Fibroblast of skin of left quadriceps (primary cell): ENCODE data around the gene TKFC.
"Not testable (repeated sequence)": the region's sequence is repeated elsewhere in the genome, so short reads cannot be mapped to it uniquely, and the experiment has no call there.

Source experiments
- DNase-seq, 2 experiments: peaks; one replicate each; pipeline ENCODE4 v3.0.0-alpha.2; 2013; ENCODE audit warnings: low read depth in 2 of 2

The TKFC gene

DNA sequence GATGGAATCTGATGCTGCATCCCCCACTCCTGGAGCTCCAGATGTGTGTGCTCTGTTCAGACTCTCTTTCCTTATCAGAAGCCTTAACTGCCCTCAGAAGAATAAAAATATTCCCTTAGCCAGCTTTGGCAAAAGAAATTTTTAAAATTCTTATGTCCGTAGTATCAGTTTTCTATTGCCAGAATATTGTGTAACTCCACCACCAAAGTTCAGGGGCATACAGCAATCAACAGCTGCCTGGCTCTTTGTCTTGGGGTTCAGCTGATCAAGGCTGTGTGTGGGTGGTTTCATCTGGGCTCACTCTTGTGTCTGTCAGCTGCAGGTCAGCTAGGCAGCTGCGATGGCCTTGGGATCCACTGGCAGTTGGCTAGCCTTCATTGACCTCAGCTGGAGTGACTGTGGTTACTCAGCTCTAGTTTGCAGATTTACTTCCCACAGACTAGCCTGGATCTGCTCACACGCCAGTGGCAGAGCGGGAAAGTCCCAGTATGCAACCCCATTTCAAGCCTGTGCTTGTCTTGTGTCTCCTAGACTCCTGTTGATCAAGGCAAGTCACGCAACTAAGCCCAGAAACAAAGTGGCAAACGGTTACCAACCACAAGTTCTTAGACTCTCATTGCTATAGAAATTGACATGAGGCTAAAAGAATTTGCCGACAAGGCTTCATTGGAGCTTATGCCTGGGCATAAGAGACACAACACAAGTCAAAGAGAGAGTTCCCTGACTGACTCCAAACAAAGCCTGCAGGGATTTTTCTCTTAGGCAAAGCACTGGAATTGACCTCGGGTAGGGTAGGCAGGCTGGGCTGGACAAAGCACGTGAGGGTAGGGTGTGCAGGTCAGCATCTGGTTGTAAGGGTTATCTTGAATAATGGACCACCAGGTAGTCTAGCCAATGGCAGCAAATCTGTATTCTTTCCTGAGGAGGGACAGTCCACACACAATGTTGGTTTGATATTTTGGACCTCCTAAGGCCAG, 36.6 kb downstream of the TKFC start:
- DNase-seq: no peak

GRCh38 chr11:61370349-61371005, 37.4 kb downstream of the TKFC start:
- DNase-seq: no peak

DNA sequence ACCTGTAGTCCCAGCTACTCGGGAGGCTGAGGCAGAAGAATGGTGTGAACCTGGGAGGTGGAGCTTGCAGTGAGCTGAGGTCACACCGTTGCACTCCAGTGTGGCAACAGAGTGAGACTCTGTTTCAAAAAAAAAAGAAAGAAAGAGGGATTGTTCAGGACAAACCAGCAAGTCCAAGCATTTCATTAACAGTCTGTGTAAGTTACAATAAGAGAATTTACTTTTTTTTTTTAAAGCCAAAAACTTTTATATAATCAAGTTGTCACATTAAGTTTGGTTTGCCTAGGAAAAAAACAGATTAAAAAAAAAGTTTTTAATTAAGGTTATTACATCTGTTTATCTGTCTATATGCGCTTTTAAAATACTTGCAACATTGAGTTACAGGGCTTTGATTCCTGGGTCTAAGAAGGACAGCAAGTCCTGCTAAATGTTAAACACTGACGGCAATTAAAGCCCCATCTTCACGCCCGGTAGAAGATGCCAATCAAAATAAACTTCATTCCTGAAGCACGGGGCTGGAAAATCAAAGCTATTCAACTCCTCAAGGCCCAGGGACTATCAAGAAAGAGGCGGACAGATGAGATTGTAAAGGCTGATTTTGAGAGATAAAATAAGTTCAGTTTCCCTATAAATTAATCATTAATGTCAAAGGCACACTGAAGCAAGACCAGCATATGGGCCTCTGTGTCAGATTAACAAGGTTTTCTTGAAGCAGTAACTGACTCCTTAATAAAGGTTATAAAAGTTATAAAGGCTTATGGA, 39.8 kb downstream of the TKFC start:
- DNase-seq: no peak

- DNase-seq: no peak
Measured at GRCh38 chr11:61375761-61376108, 42.7 kb downstream of the TKFC start.

GRCh38 chr11:61377461-61378160, 44.6 kb downstream of the TKFC start:
- DNase-seq: no peak

GRCh38 chr11:61378713-61379313, 45.8 kb downstream of the TKFC start:
- peak; percentile 98 for DNase-seq

DNA sequence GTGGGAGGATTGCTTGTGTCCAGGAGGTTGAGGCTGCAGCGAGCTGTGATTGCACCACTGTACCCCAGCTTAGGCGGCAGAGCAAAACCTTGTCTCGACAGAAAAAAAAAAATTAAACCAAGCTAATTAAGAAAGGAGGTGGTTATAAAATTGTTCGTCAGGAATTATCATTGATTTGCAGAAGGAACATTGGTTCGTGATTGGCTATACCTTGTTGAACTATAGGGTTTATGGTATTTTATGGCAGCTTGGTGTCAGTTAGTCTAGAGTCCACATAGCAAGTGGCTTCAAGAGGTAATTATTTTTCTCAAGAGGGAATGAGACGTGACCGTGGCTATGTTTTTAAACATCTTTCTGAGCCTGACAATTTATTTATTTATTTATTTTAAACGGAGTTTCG, 47.9 kb downstream of the TKFC start:
- DNase-seq: no peak

DNA sequence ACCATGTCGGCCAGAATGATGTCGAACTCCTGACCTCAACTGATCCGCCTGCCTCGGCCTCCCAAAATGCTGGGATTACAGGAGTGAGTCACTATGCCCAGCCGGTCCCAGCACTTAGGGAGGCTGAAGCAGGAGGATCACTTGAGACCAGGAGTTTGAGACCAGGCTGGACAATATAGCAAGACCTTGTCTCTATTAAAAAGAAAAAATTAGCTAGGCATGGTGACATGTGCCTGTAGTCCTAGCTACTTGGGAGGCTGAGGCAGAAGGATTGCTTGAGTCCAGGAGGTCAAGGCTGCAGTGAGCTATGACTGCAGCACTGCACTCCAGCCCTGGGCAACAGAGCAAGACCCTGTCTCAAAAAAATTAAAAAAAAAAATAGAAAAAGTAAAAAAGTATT, 50.8 kb downstream of the TKFC start:
- not testable (repeated sequence) for DNase-seq

GRCh38 chr11:61384271-61385242, 51.5 kb downstream of the TKFC start:
- DNase-seq: no peak

GRCh38 chr11:61390161-61390560, 57.1 kb downstream of the TKFC start:
- no peak for DNase-seq

DNA sequence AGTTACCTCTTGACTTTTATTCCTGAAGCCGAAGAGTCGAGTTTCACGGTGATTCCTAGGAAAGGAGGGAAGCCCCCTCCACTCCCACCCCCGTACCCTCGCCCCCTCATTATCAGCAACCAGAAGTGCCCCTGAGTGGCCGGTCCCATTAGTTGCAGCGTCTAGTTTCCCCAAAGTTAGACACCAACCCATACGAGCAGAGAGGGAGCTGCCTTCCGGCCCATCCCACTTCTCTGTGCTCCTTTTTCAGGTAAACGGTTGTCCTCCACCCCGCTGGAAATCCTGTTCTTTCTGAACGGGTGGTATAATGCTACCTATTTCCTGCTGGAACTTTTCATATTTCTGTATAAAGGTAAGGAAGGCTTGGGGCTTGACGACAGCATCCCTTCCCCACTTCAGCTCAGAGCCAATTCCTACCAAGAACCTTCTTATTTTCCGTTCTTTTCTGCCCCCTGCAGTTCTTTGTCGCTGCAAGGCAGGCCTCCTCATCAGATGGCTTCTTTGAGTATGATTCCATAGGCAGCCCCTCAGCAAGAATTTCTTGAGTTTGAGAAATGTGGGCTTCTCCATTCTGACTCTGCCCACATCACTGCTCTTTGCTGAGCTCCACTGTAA, 60.1 kb downstream of the TKFC start:
- no peak for DNase-seq
